ENCODE data around the gene GSX2.
"Not testable (repeated sequence)": the region's sequence is repeated elsewhere in the genome, so short reads cannot be mapped to it uniquely, and the experiment has no call there.

Gene GSX2

DNA sequence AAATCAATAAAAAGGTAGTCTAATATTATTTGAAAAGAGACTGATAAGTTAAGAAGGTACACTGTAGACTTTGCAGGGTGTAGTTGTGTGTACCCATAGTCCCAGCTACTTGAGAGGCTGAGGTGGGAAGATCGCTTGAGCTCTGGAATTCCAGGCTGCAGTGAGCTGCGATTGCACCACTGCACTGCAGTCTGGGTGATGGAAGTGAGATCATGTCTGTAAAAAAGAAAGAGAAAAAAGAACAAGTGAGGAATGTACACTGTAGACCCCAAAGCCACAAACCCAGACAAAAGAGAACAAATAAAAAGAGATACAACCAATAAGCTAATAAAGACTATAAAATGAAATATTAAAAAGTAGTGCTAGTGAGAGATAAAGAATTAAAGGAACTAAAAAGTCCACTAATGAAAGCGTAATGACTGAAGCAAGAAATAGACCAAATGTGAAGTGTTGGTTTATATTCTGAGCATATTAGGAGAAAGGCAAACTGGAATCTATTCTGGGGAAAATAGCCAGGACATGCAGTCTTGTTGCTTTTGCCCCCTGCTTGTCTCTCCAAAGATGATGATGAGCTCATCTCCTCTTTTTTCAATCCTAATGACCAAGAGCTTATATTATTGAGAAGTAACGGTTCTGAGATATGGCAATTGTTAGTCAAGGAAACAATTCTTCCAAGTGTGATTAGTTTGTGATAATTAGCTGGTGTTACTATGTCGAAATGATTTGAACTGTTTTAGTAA lies 19.1 kb downstream of the GSX2 start:
- DNase-seq (ENCODE audit: low read depth): no peak
- no peak overlapping the region for H3K4me3 ChIP-seq (ENCODE audit: low read length)
- TF ChIP-seq, protein P1, sequence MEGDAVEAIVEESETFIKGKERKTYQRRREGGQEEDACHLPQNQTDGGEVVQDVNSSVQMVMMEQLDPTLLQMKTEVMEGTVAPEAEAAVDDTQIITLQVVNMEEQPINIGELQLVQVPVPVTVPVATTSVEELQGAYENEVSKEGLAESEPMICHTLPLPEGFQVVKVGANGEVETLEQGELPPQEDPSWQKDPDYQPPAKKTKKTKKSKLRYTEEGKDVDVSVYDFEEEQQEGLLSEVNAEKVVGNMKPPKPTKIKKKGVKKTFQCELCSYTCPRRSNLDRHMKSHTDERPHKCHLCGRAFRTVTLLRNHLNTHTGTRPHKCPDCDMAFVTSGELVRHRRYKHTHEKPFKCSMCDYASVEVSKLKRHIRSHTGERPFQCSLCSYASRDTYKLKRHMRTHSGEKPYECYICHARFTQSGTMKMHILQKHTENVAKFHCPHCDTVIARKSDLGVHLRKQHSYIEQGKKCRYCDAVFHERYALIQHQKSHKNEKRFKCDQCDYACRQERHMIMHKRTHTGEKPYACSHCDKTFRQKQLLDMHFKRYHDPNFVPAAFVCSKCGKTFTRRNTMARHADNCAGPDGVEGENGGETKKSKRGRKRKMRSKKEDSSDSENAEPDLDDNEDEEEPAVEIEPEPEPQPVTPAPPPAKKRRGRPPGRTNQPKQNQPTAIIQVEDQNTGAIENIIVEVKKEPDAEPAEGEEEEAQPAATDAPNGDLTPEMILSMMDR (conservative IDR thresholded peaks at IDR 0.05; ENCODE audit: low read depth, low read length): no peak

DNA sequence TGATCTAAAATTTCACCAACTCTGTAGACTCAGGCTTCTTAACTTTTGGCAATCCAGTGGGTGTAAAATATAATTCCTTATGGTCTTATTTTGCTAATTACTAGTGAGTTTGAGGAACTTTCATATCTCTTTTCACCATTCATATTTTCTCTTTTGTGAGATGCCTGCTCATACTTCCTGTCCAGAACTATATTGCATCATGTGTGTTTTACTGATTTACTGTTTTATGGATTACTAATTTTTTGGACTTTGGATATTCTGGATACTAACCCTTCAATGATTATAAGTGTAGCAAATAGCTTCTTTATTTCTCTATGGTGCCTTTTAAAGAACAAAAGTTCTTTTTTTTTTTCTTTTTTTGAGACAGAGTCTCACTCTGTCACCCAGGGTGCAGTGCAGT lies 20.6 kb downstream of the GSX2 start:
- TF ChIP-seq, protein P1 (conservative IDR thresholded peaks at IDR 0.05; ENCODE audit: low read depth, low read length): no peak
- H3K4me3 ChIP-seq (ENCODE audit: low read length): no peak overlapping the region
- DNase-seq (ENCODE audit: low read depth): no peak

DNA sequence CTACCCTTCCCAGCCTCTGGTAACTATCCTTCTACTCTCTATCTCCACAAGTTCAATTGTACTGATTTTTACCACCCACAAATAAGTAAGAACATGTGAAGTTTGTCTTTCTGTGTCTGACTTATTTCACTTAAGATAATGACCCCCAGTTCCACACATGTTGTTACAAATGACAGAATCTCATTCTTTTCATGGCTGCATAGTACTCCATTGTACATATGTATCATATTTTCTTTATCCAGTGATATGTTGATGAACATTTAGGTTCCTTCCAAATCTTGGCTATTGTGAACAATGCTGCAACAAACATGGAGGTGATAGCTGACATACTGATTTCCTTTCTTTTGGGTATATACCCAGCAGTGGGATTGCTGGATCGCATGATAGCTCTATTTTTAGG lies 27.7 kb downstream of the GSX2 start:
- TF ChIP-seq, protein P1 (conservative IDR thresholded peaks at IDR 0.05; ENCODE audit: low read depth, low read length): no peak
- no peak for DNase-seq (ENCODE audit: low read depth)
- H3K4me3 ChIP-seq (ENCODE audit: low read length): no peak overlapping the region

DNA sequence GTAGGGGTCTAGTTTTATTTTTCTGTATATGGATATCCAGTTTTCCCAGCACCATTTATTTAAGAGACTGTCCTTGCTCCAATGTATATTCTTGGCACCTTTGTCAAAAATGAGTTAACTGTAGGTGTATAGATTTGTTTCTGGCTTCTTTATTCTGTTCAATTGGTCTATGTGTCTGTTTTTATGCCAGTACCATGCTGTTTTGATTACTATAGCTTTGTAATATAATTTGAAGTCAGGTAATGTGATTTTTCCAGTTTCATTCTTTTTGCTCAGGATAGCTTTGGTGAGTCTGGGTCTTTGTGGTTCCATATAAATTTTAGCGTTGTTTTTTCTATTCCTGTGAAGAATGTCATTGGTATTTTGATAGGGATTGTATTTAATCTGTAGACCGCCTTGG lies 28.7 kb downstream of the GSX2 start:
- not testable (repeated sequence) for DNase-seq (ENCODE audit: low read depth); H3K4me3 ChIP-seq (ENCODE audit: low read length)

- no peak for DNase-seq (ENCODE audit: low read depth)
- TF ChIP-seq, protein P1 (conservative IDR thresholded peaks at IDR 0.05; ENCODE audit: low read depth, low read length): no peak
- no peak overlapping the region for H3K4me3 ChIP-seq (ENCODE audit: low read length)
These were observed 39.4 kb downstream of the GSX2 start for GRCh38 chr4:54139332-54139731.

DNA sequence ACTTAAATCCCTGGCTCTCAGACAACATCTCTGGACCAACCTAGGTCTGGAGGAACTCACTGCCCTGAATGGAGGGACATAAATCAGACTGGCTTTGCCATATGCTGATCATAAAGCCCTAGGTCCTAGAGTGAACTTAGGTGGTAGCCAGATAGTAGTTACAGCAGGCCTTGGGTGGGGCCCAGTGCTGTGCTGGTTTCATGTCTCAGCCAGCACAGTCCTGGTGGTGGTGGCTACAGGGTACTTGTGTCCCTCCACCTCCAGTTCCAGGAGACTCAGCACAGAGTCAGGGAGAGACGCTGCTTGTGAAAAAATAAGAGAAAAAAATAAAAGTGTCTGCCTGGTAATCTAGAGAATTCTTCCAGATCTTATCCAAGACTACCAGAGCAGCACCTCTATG lies 40.3 kb downstream of the GSX2 start:
- no peak for DNase-seq (ENCODE audit: low read depth)
- TF ChIP-seq, protein P1 (conservative IDR thresholded peaks at IDR 0.05; ENCODE audit: low read depth, low read length): no peak
- H3K4me3 ChIP-seq (ENCODE audit: low read length): no peak overlapping the region

GRCh38 chr4:54144199-54144598 lies 44.2 kb downstream of the GSX2 start:
- TF ChIP-seq, protein P1 (conservative IDR thresholded peaks at IDR 0.05; ENCODE audit: low read depth, low read length): no peak
- no peak for DNase-seq (ENCODE audit: low read depth)
- no peak overlapping the region for H3K4me3 ChIP-seq (ENCODE audit: low read length)
